HEK293 (cell line): ENCODE results near the gene PRKCE.

Experiments used
- YY1 ChIP-seq: fragments of 450-650 bp; formaldehyde crosslinking; IDR thresholded peaks from 2 replicates; pipeline ENCODE4 v1.5.1; 2018; ENCODE audit warnings: missing biosample characterization, missing genetic modification characterization
- ZNF37A ChIP-seq: fragments of 450-650 bp; IDR thresholded peaks from 2 replicates; pipeline ENCODE4 v1.5.1; 2018; ENCODE audit warnings: missing biosample characterization, missing genetic modification characterization
- ZNF530 ChIP-seq: fragments of 450-650 bp; formaldehyde crosslinking; IDR thresholded peaks from 2 replicates; pipeline ENCODE4 v1.5.1; 2016; ENCODE audit warnings: low read depth, missing biosample characterization, missing genetic modification characterization
- ZNF561 ChIP-seq: fragments of 450-650 bp; IDR thresholded peaks from 2 replicates; pipeline ENCODE4 v1.5.1; 2018; ENCODE audit warnings: missing biosample characterization, missing genetic modification characterization, borderline replicate concordance
- ZNF585B ChIP-seq: fragments of 450-650 bp; formaldehyde crosslinking; IDR thresholded peaks from 2 replicates; pipeline ENCODE4 v1.5.1; 2016; ENCODE audit warnings: missing biosample characterization, missing genetic modification characterization
- ZNF776 ChIP-seq: fragments of 450-650 bp; formaldehyde crosslinking; IDR thresholded peaks from 2 replicates; pipeline ENCODE4 v1.5.0; 2017; ENCODE audit warnings: missing biosample characterization, missing genetic modification characterization, borderline replicate concordance
- ZNF843 ChIP-seq: fragments of 450-650 bp; formaldehyde crosslinking; IDR thresholded peaks from 2 replicates; pipeline ENCODE4 v1.5.1; 2016; ENCODE audit warnings: missing biosample characterization, missing genetic modification characterization
- TF ChIP-seq, protein P1 (sequence below): fragments of 450-650 bp; formaldehyde crosslinking; IDR thresholded peaks from 2 replicates; pipeline ENCODE4 v1.5.1; 2016; ENCODE audit warnings: missing biosample characterization, missing genetic modification characterization
- TF ChIP-seq, protein P2 (sequence below): fragments of 450-650 bp; formaldehyde crosslinking; IDR thresholded peaks from 2 replicates; pipeline ENCODE4 v1.5.1; 2016; ENCODE audit warnings: missing biosample characterization, missing genetic modification characterization
- TF ChIP-seq, protein P3 (sequence below): fragments of 450-650 bp; formaldehyde crosslinking; IDR thresholded peaks from 2 replicates; pipeline ENCODE4 v1.5.1; 2016; ENCODE audit warnings: missing biosample characterization, missing genetic modification characterization

DNA sequence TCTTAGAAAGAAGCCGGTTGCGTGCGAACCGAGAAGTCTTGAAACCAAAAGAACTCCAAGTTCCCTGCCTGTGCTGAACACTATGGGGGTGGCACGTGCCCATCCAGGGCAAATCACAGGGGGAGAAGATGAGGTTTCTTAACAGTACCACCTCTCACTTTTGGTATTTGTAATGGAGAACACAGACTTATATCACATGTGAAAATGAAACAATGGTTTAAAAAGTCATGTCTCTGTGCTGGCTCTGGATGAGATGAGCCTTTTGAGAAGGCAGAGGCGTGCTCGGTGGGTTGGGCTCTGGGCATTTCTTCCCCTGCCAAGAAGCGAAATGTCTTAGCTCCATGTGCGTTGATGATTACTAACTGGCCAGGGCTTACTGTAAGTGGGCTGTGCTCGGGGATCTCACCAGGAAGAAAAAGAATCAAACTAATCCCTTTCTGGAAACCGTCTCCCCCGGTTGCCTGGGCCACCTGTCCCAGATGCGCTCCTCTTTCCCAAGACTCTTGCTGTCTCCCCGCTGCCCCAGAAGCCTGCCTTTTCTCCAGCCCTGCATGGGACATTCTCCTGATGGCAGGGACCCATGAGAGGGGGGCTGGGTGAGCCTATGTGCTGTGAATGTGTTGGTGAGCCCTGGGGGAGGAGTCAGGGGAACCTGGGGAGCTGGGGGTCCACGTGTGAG, 252.9 kb downstream of the PRKCE start:
- TF ChIP-seq, protein P1, sequence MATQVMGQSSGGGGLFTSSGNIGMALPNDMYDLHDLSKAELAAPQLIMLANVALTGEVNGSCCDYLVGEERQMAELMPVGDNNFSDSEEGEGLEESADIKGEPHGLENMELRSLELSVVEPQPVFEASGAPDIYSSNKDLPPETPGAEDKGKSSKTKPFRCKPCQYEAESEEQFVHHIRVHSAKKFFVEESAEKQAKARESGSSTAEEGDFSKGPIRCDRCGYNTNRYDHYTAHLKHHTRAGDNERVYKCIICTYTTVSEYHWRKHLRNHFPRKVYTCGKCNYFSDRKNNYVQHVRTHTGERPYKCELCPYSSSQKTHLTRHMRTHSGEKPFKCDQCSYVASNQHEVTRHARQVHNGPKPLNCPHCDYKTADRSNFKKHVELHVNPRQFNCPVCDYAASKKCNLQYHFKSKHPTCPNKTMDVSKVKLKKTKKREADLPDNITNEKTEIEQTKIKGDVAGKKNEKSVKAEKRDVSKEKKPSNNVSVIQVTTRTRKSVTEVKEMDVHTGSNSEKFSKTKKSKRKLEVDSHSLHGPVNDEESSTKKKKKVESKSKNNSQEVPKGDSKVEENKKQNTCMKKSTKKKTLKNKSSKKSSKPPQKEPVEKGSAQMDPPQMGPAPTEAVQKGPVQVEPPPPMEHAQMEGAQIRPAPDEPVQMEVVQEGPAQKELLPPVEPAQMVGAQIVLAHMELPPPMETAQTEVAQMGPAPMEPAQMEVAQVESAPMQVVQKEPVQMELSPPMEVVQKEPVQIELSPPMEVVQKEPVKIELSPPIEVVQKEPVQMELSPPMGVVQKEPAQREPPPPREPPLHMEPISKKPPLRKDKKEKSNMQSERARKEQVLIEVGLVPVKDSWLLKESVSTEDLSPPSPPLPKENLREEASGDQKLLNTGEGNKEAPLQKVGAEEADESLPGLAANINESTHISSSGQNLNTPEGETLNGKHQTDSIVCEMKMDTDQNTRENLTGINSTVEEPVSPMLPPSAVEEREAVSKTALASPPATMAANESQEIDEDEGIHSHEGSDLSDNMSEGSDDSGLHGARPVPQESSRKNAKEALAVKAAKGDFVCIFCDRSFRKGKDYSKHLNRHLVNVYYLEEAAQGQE (tag by site-specific recombination) = no peak
- TF ChIP-seq ZNF843 (tag by site-specific recombination) (no peak), ZNF776 (tag by site-specific recombination) (no peak), ZNF530 (tag by site-specific recombination) (no peak), YY1 (tag by site-specific recombination) (no peak), ZNF585B (no peak), ZNF37A (tag by site-specific recombination) (no peak), ZNF561 (tag by site-specific recombination) (no peak)
- TF ChIP-seq, protein P2, sequence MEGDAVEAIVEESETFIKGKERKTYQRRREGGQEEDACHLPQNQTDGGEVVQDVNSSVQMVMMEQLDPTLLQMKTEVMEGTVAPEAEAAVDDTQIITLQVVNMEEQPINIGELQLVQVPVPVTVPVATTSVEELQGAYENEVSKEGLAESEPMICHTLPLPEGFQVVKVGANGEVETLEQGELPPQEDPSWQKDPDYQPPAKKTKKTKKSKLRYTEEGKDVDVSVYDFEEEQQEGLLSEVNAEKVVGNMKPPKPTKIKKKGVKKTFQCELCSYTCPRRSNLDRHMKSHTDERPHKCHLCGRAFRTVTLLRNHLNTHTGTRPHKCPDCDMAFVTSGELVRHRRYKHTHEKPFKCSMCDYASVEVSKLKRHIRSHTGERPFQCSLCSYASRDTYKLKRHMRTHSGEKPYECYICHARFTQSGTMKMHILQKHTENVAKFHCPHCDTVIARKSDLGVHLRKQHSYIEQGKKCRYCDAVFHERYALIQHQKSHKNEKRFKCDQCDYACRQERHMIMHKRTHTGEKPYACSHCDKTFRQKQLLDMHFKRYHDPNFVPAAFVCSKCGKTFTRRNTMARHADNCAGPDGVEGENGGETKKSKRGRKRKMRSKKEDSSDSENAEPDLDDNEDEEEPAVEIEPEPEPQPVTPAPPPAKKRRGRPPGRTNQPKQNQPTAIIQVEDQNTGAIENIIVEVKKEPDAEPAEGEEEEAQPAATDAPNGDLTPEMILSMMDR (tag by site-specific recombination) = no peak
- TF ChIP-seq, protein P3, sequence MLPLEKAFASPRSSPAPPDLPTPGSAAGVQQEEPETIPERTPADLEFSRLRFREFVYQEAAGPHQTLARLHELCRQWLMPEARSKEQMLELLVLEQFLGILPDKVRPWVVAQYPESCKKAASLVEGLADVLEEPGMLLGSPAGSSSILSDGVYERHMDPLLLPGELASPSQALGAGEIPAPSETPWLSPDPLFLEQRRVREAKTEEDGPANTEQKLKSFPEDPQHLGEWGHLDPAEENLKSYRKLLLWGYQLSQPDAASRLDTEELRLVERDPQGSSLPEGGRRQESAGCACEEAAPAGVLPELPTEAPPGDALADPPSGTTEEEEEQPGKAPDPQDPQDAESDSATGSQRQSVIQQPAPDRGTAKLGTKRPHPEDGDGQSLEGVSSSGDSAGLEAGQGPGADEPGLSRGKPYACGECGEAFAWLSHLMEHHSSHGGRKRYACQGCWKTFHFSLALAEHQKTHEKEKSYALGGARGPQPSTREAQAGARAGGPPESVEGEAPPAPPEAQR = no peak
